ENCODE data around the gene ANTXR1. TPM values are rescaled to one million over a fixed set of nuclear protein-coding genes. Genes with fewer than 3 reads are reported as not detected.

The ANTXR1 gene
- total RNA-seq, 1 experiment from 2014 or later: 181 TPM

DNA sequence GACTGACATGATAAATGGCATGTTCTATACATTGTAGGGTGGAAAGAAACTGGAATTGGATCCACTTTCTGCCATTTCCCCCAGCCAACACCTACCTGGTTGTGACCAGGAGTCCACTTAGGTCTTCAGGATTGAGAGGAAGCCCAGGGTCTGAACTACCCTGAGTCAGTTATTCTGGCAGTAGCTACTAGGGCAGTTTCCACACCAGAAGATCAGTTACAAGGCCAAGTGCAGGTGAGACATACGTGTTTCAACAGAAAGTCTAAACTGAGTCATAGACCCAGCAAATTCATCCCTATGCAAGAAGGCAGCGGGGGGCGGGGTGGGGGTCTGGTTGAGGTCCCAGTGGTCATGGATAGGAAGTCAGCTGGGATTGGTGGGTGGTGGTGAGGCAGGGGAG, 21.9 kb downstream of the ANTXR1 start:
- Histone ChIP-seq H3K27ac (ENCODE audit: low read depth, low read length, poor library complexity, severe bottlenecking) (no peak overlapping the region), H3K9me3 (ENCODE audit: low read depth, low read length, poor library complexity, severe bottlenecking) (no peaks in the 10 kb centered on the region), H3K4me3 (ENCODE audit: low read depth, low read length, poor library complexity, severe bottlenecking) (no peak overlapping the region), H3K36me3 (ENCODE audit: insufficient read depth, low read length, poor library complexity, severe bottlenecking) (peaks cover 4% of the 10 kb centered on the region), H3K27me3 (replicated peaks; ENCODE audit: insufficient read depth, low read depth, low read length, poor library complexity) (no peaks in the 10 kb centered on the region), H3K4me1 (ENCODE audit: insufficient read depth, low read length, poor library complexity, severe bottlenecking) (peaks cover 41% of the 10 kb centered on the region)
- CTCF ChIA-PET: no interaction called here
- POLR2A ChIA-PET (ENCODE audit: low non-redundant PET): no interaction called here
- DNase-seq (ENCODE audit: low spot score): no peak
- no TSS peak for BruUV-seq (replicated peaks)
- intact Hi-C loops (cut with micrococcal nuclease; ENCODE audit: unreplicated experiment): no loop called here
- TF ChIP-seq EZH2 (IDR thresholded peaks at IDR 0.05; ENCODE audit: borderline replicate concordance, low read depth, low read length, poor library complexity, severe bottlenecking): no peak
- TF ChIP-seq, protein P1, sequence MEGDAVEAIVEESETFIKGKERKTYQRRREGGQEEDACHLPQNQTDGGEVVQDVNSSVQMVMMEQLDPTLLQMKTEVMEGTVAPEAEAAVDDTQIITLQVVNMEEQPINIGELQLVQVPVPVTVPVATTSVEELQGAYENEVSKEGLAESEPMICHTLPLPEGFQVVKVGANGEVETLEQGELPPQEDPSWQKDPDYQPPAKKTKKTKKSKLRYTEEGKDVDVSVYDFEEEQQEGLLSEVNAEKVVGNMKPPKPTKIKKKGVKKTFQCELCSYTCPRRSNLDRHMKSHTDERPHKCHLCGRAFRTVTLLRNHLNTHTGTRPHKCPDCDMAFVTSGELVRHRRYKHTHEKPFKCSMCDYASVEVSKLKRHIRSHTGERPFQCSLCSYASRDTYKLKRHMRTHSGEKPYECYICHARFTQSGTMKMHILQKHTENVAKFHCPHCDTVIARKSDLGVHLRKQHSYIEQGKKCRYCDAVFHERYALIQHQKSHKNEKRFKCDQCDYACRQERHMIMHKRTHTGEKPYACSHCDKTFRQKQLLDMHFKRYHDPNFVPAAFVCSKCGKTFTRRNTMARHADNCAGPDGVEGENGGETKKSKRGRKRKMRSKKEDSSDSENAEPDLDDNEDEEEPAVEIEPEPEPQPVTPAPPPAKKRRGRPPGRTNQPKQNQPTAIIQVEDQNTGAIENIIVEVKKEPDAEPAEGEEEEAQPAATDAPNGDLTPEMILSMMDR (conservative IDR thresholded peaks at IDR 0.05; ENCODE audit: low read depth, low read length): no peak

DNA sequence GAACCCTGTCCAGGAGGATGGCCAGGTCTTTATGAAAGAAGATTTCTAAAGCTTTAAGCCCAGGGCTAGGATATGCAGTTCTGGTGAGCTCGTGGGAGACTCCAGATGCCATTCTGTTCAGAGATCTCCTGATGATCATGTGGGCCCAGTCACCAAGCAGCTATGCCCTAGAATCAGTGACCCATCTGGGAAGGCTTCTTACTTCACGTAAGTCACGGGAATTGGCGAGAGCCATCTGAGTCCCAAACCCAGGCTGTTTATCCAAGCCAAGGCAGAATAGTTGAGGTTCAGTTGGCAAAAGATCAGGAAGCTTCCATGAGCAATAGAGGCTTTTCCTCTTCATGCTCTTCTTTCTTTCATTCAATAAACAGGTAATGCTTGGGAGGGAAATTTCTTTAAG, 23.9 kb downstream of the ANTXR1 start:
- TF ChIP-seq, protein P1 (conservative IDR thresholded peaks at IDR 0.05; ENCODE audit: low read depth, low read length): no peak
- TF ChIP-seq EZH2 (IDR thresholded peaks at IDR 0.05; ENCODE audit: borderline replicate concordance, low read depth, low read length, poor library complexity, severe bottlenecking): no peak
- BruUV-seq (replicated peaks): no TSS peak
- Histone ChIP-seq H3K27ac (ENCODE audit: low read depth, low read length, poor library complexity, severe bottlenecking) (no peak overlapping the region), H3K27me3 (replicated peaks; ENCODE audit: insufficient read depth, low read depth, low read length, poor library complexity) (no peaks in the 10 kb centered on the region), H3K4me3 (ENCODE audit: low read depth, low read length, poor library complexity, severe bottlenecking) (no peak overlapping the region), H3K36me3 (ENCODE audit: insufficient read depth, low read length, poor library complexity, severe bottlenecking) (peaks cover 23% of the 10 kb centered on the region), H3K9me3 (ENCODE audit: low read depth, low read length, poor library complexity, severe bottlenecking) (no peaks in the 10 kb centered on the region), H3K4me1 (ENCODE audit: insufficient read depth, low read length, poor library complexity, severe bottlenecking) (peaks cover 20% of the 10 kb centered on the region)
- DNase-seq (ENCODE audit: low spot score): no peak
- intact Hi-C loops (cut with micrococcal nuclease; ENCODE audit: unreplicated experiment): no loop called here
- ChIA-PET POLR2A (ENCODE audit: low non-redundant PET) (no interaction called here), CTCF (no interaction called here)

DNA sequence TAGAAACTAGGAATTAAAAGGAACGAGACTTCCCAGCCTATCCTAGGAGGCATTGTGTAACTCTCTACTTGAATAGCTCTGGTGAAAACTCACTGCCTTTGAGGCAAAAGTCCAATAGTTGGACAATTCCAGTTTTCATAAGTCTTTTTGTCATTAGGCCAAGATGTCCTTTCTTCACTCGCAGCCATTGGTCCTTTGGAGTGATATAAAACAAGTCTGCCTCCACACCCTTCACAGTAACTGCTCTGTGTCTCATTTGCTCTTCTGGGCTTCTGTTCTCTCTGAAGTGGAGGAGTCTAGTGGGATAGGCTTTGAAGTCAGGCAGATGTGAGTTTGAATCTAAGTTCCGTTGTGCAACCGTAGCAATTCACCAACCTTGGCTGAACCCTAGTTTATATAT, 28.2 kb downstream of the ANTXR1 start:
- TF ChIP-seq, protein P1 (conservative IDR thresholded peaks at IDR 0.05; ENCODE audit: low read depth, low read length): no peak
- TF ChIP-seq EZH2 (IDR thresholded peaks at IDR 0.05; ENCODE audit: borderline replicate concordance, low read depth, low read length, poor library complexity, severe bottlenecking): no peak
- ChIA-PET CTCF (no interaction called here), POLR2A (ENCODE audit: low non-redundant PET) (no interaction called here)
- no TSS peak for BruUV-seq (replicated peaks)
- Histone ChIP-seq H3K27me3 (replicated peaks; ENCODE audit: insufficient read depth, low read depth, low read length, poor library complexity) (no peaks in the 10 kb centered on the region), H3K27ac (ENCODE audit: low read depth, low read length, poor library complexity, severe bottlenecking) (no peak overlapping the region), H3K4me1 (ENCODE audit: insufficient read depth, low read length, poor library complexity, severe bottlenecking) (no peaks in the 10 kb centered on the region), H3K4me3 (ENCODE audit: low read depth, low read length, poor library complexity, severe bottlenecking) (no peak overlapping the region), H3K9me3 (ENCODE audit: low read depth, low read length, poor library complexity, severe bottlenecking) (no peaks in the 10 kb centered on the region), H3K36me3 (ENCODE audit: insufficient read depth, low read length, poor library complexity, severe bottlenecking) (peaks cover 58% of the 10 kb centered on the region)
- intact Hi-C loops (cut with micrococcal nuclease; ENCODE audit: unreplicated experiment): no loop called here
- no peak for DNase-seq (ENCODE audit: low spot score)

All from A673 (cell line).